ENCODE data around the gene MYO1E.

MYO1E gene

GRCh38 chr15:59168536-59168935, 204.1 kb downstream of the MYO1E start:
- H3K9me3 ChIP-seq (ENCODE audit: insufficient read depth, low read length) = no peaks in the 10 kb centered on the region
- H3K79me2 ChIP-seq (ENCODE audit: insufficient read depth, low read length) = no peaks in the 10 kb centered on the region
- H3K4me2 ChIP-seq (ENCODE audit: low read depth, low read length, poor library complexity, severe bottlenecking) = no peak overlapping the region
- no peaks in the 10 kb centered on the region for H3K9me2 ChIP-seq (replicated peaks; ENCODE audit: insufficient read depth, low read length)
- no peak for TF ChIP-seq CTCF (IDR thresholded peaks at IDR 0.05; ENCODE audit: insufficient read depth, low read length, poor library complexity, severe bottlenecking)
- TF ChIP-seq EZH2phosphoT487 (conservative IDR thresholded peaks at IDR 0.05; ENCODE audit: low read length) = no peak
- H2AFZ ChIP-seq (ENCODE audit: low read depth, low read length, severe bottlenecking) = no peak overlapping the region
- H3K9ac ChIP-seq (ENCODE audit: low read length) = no peak overlapping the region
- no peak overlapping the region for H3K4me3 ChIP-seq (ENCODE audit: insufficient read depth, low read length, poor library complexity, severe bottlenecking)
- peaks cover 29% of the 10 kb centered on the region for H3F3A ChIP-seq (ENCODE audit: insufficient read depth)
- no peaks in the 10 kb centered on the region for H3K27me3 ChIP-seq (ENCODE audit: low read length)
- H3K36me3 ChIP-seq (ENCODE audit: low read length) = peaks cover 59% of the 10 kb centered on the region
- H3K27ac ChIP-seq (ENCODE audit: low read depth, low read length) = no peak overlapping the region
- H4K20me1 ChIP-seq (ENCODE audit: low read depth, low read length) = no peaks in the 10 kb centered on the region

- Histone ChIP-seq H2AFZ (ENCODE audit: low read depth, low read length, severe bottlenecking) (no peak overlapping the region), H3F3A (ENCODE audit: insufficient read depth) (peaks cover 35% of the 10 kb centered on the region), H3K9ac (ENCODE audit: low read length) (no peak overlapping the region), H3K36me3 (ENCODE audit: low read length) (peaks cover 63% of the 10 kb centered on the region), H3K9me3 (ENCODE audit: insufficient read depth, low read length) (no peaks in the 10 kb centered on the region), H3K79me2 (ENCODE audit: insufficient read depth, low read length) (no peaks in the 10 kb centered on the region), H3K27me3 (ENCODE audit: low read length) (no peaks in the 10 kb centered on the region), H3K27ac (ENCODE audit: low read depth, low read length) (no peak overlapping the region), H3K4me3 (ENCODE audit: insufficient read depth, low read length, poor library complexity, severe bottlenecking) (no peak overlapping the region), H3K4me2 (ENCODE audit: low read depth, low read length, poor library complexity, severe bottlenecking) (no peak overlapping the region), H3K9me2 (replicated peaks; ENCODE audit: insufficient read depth, low read length) (no peaks in the 10 kb centered on the region), H4K20me1 (ENCODE audit: low read depth, low read length) (no peaks in the 10 kb centered on the region; the same call in 1 of the 2 replicates)
- TF ChIP-seq EZH2phosphoT487 (conservative IDR thresholded peaks at IDR 0.05; ENCODE audit: low read length) = no peak
- TF ChIP-seq CTCF (IDR thresholded peaks at IDR 0.05; ENCODE audit: insufficient read depth, low read length, poor library complexity, severe bottlenecking) = no peak
These were observed 205.9 kb downstream of the MYO1E start for GRCh38 chr15:59166601-59167265.

GRCh38 chr15:59166166-59166565, 206.5 kb downstream of the MYO1E start:
- peak overlapping the region; percentile 3; the same call in 1 of the 2 replicates for H3K27ac ChIP-seq (ENCODE audit: low read depth, low read length)
- H3K36me3 ChIP-seq (ENCODE audit: low read length) = peaks cover 65% of the 10 kb centered on the region
- H3K27me3 ChIP-seq (ENCODE audit: low read length) = no peaks in the 10 kb centered on the region

More at GRCh38 chr15:59166166-59166565, 206.5 kb downstream of the MYO1E start:
- Histone ChIP-seq H3K4me3 (ENCODE audit: insufficient read depth, low read length, poor library complexity, severe bottlenecking) (no peak overlapping the region), H3K79me2 (ENCODE audit: insufficient read depth, low read length) (no peaks in the 10 kb centered on the region), H4K20me1 (ENCODE audit: low read depth, low read length) (no peaks in the 10 kb centered on the region; the same call in 1 of the 2 replicates), H3K9ac (ENCODE audit: low read length) (no peak overlapping the region), H2AFZ (ENCODE audit: low read depth, low read length, severe bottlenecking) (no peak overlapping the region), H3K9me3 (ENCODE audit: insufficient read depth, low read length) (no peaks in the 10 kb centered on the region), H3F3A (ENCODE audit: insufficient read depth) (peaks cover 39% of the 10 kb centered on the region), H3K4me2 (ENCODE audit: low read depth, low read length, poor library complexity, severe bottlenecking) (no peak overlapping the region), H3K9me2 (replicated peaks; ENCODE audit: insufficient read depth, low read length) (no peaks in the 10 kb centered on the region)
- TF ChIP-seq EZH2phosphoT487 (conservative IDR thresholded peaks at IDR 0.05; ENCODE audit: low read length) (no peak), CTCF (IDR thresholded peaks at IDR 0.05; ENCODE audit: insufficient read depth, low read length, poor library complexity, severe bottlenecking) (no peak)
